PC-3 (cell line): Measurements from ENCODE around the gene STX3. TPM values are rescaled to one million over a fixed set of nuclear protein-coding genes. Genes with fewer than 3 reads are reported as not detected.

Experiments used
- ATAC-seq: fragments of 200-7000 bp; cut with Tn5 transposase; 2 replicates; pipeline ENCODE4 v1.9.1; 2020; ENCODE audit warnings: mild to moderate bottlenecking, moderate library complexity
- BruUV-seq: library from RNA; stranded (reverse); fragments of 400-500 nt; replicated peaks from 2 replicates; lab custom pipeline; 2021; lab: Mats Ljungman, UMichigan
- CTCF ChIA-PET: fragments of 300-600 bp; sonication (Branson Sonifier 250); formaldehyde crosslinking; loops from one replicate; lab custom pipeline; 2022; ENCODE audit warnings: antibody characterized with exemption; lab: Charles Lee
- POLR2A ChIA-PET: fragments of 300-600 bp; sonication (Branson Sonifier 250); formaldehyde crosslinking; loops from one replicate; lab custom pipeline; 2022; ENCODE audit warnings: antibody characterized with exemption; ENCODE audit not compliant: unreplicated experiment; lab: Charles Lee
- DNase-seq: peaks from one replicate; pipeline ENCODE4 v3.0.0-alpha.2; 2015
- H2AFZ ChIP-seq: fragments of 300-600 bp; sonication (generic); 2 replicates; pipeline ENCODE4 v1.6.0; 2016; ENCODE audit warnings: antibody characterized with exemption, low read length
- H3F3A ChIP-seq: fragments of 300-600 bp; sonication (generic); one replicate; pipeline ENCODE4 v1.6.0; 2017; ENCODE audit warnings: antibody characterized with exemption, low read length, control low read depth, mild to moderate bottlenecking; ENCODE audit not compliant: unreplicated experiment
- H3K27ac ChIP-seq: fragments of 300-600 bp; sonication (generic); 2 replicates; pipeline ENCODE4 v1.5.1; 2016; ENCODE audit warnings: mild to moderate bottlenecking, low read length
- H3K27me3 ChIP-seq: fragments of 300-600 bp; sonication (generic); 2 replicates; pipeline ENCODE4 v1.6.1; 2016; ENCODE audit warnings: low read length, mixed read lengths
- H3K36me3 ChIP-seq: fragments of 300-600 bp; sonication (generic); 2 replicates; pipeline ENCODE4 v1.6.1; 2016; ENCODE audit warnings: low read depth, mixed run types, low read length, mixed read lengths
- H3K4me1 ChIP-seq: fragments of 300-600 bp; sonication (generic); 2 replicates; pipeline ENCODE4 v1.5.1; 2016; ENCODE audit warnings: low read length; ENCODE audit not compliant: insufficient read depth
- H3K4me2 ChIP-seq: fragments of 300-600 bp; sonication (generic); 2 replicates; pipeline ENCODE4 v1.6.0; 2016; ENCODE audit warnings: low read length
- H3K4me3 ChIP-seq: fragments of 300-600 bp; sonication (generic); 2 replicates; pipeline ENCODE4 v1.5.1; 2016; ENCODE audit warnings: mild to moderate bottlenecking, low read length, mixed read lengths
- H3K79me2 ChIP-seq: fragments of 300-600 bp; sonication (generic); 2 replicates; pipeline ENCODE4 v1.6.1; 2017; ENCODE audit warnings: low read length, mixed read lengths
- H3K9ac ChIP-seq: fragments of 300-600 bp; sonication (generic); 2 replicates; pipeline ENCODE4 v1.6.0; 2016; ENCODE audit warnings: mild to moderate bottlenecking, low read length
- H3K9me2 ChIP-seq: fragments of 300-600 bp; sonication (generic); replicated peaks from 2 replicates; pipeline ENCODE4 v1.6.1; 2016; ENCODE audit warnings: mixed run types, low read length, mixed read lengths
- H3K9me3 ChIP-seq: fragments of 300-600 bp; sonication (generic); 2 replicates; pipeline ENCODE4 v1.6.1; 2016; ENCODE audit warnings: low read length, mixed read lengths
- H4K20me1 ChIP-seq: fragments of 300-600 bp; sonication (generic); 2 replicates; pipeline ENCODE4 v1.6.1; 2016; ENCODE audit warnings: low read length, mixed read lengths
- CTCF ChIP-seq: fragments of 300-600 bp; sonication (generic); conservative IDR thresholded peaks from 2 replicates; pipeline ENCODE4 v1.5.1; 2017; ENCODE audit warnings: antibody characterized with exemption, low read depth, mild to moderate bottlenecking, low read length
- EZH2 ChIP-seq: fragments of 300-600 bp; sonication (generic); IDR thresholded peaks from one replicate; pipeline ENCODE4 v1.6.1; 2017; ENCODE audit warnings: antibody characterized with exemption, mild to moderate bottlenecking, low read length; ENCODE audit not compliant: unreplicated experiment
- EZH2phosphoT487 ChIP-seq: fragments of 300-600 bp; sonication (generic); IDR thresholded peaks from 2 replicates; pipeline ENCODE4 v1.6.1; 2018; ENCODE audit warnings: mild to moderate bottlenecking, antibody characterized with exemption, low read length, borderline replicate concordance
- intact Hi-C: fragments of 100-400 bp; cut with micrococcal nuclease; formaldehyde crosslinking; loops from 2 replicates; pipeline ENCODE4 v1.9.0; 2023
- total RNA-seq: library from RNA; depleted of rRNA; stranded (reverse); fragments of >200 nt; gene quantifications from 2 replicates; pipeline ENCODE4 v1.2.3, GENCODE V29; 2014

Gene STX3
- total RNA-seq, 1 experiment from 2014 or later = 49.8 TPM

- H3F3A ChIP-seq = no peaks in the 10 kb centered on the region
- peaks cover 25% of the 10 kb centered on the region for H3K4me1 ChIP-seq
- H3K27ac ChIP-seq = no peak overlapping the region
- no peak overlapping the region for H3K9ac ChIP-seq
- H3K4me3 ChIP-seq = no peak overlapping the region
- peak; percentile 89 for TF ChIP-seq CTCF
- TF ChIP-seq EZH2 = no peak
- no peak overlapping the region for H2AFZ ChIP-seq
- ChIA-PET POLR2A (interaction anchor here (1.3 kb wide), 1 partner anchor 47 kb away, joined by 6 read pairs; no protein-coding TSS in a partner anchor), CTCF (interaction anchor here (1.0 to 3.0 kb wide), 4 partner anchors 16 to 133 kb away, joined by 3 to 29 read pairs (median 9); partner anchors contain the start of genes PATL1 and STX3)
- peaks cover 2% of the 10 kb centered on the region; the same call in 1 of the 2 replicates for H3K79me2 ChIP-seq
- no peaks in the 10 kb centered on the region for H3K27me3 ChIP-seq
- peak; percentile 84 for DNase-seq
- H4K20me1 ChIP-seq = no peaks in the 10 kb centered on the region
- ATAC-seq = peak; percentile 46
- intact Hi-C loops = loop anchor here (1.0 to 10.0 kb wide), 3 partner anchors 48 to 268 kb away; partner anchors contain the start of gene PATL1
- no peak overlapping the region for H3K4me2 ChIP-seq
- no peaks in the 10 kb centered on the region for H3K9me2 ChIP-seq
- no TSS peak for BruUV-seq
- no peaks in the 10 kb centered on the region for H3K9me3 ChIP-seq
- H3K36me3 ChIP-seq = peaks cover 42% of the 10 kb centered on the region
These were observed 47.5 kb downstream of the STX3 start for GRCh38 chr11:59802639-59803176.

DNA sequence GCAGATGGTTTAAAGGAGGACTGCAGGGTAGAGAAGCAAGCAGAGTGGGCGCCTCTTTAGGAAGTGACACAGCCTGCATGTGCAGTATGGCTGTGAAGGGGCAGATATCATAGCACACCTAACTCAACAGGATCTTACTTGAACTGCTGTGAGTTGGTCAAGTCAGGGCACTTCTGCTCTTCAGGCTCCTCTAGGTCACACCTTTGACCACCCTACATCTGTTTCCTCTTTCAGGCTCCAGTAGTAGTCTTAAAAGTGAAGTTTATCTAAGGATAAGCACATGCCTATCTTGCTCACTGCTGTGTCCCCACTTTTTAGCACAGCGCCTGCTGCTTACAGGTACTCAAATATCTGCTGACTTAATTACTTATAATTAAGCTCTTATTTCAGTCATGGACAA, 48.9 kb downstream of the STX3 start:
- BruUV-seq = no TSS peak
- no peaks in the 10 kb centered on the region for H3K9me3 ChIP-seq
- H3K36me3 ChIP-seq = peaks cover 50% of the 10 kb centered on the region
- POLR2A ChIA-PET = no interaction called here
- no peak overlapping the region for H3K27ac ChIP-seq
- H3K9ac ChIP-seq = no peak overlapping the region
- CTCF ChIA-PET = no interaction called here
- DNase-seq = no peak
- H3K4me3 ChIP-seq = no peak overlapping the region
- no peaks in the 10 kb centered on the region for H3F3A ChIP-seq
- H3K4me1 ChIP-seq = peaks cover 27% of the 10 kb centered on the region
- intact Hi-C loops = loop anchor here (10.0 kb wide), 2 partner anchors 139 to 269 kb away; partner anchors contain the start of gene PATL1
- H4K20me1 ChIP-seq = no peaks in the 10 kb centered on the region
- H3K79me2 ChIP-seq = peaks cover 15% of the 10 kb centered on the region
- H3K27me3 ChIP-seq = no peaks in the 10 kb centered on the region
- no peak overlapping the region for H2AFZ ChIP-seq
- H3K9me2 ChIP-seq = no peaks in the 10 kb centered on the region
- no peak for TF ChIP-seq EZH2
- TF ChIP-seq CTCF = no peak
- TF ChIP-seq EZH2phosphoT487 = no peak
- no peak overlapping the region for H3K4me2 ChIP-seq
- no peak for ATAC-seq

DNA sequence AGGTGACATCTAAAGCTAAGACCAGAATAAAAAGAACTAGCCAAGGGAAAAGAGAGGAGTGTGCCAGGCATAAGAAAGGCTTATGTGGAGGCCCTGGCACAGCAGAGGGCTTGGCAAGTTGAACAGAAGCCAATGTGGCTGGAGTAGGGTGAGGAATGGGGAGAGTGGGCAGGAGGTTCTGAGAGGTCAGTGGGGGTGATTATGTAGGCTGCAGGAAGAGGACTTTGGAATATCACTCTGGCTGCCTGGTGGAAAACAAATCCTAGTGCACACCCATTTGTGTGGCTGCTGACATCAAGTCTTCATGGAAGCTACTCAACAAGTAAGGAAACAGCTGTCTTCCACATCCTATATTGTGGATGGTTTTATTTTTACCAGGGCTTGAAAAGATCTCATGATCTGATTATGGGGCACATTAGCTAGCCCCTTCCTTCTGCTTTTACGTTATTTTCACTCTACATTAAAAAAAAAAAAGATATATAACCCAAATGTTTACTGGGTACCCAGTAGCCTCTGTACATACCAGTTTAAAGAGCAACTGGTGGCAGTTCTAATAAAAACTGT, 52.0 kb downstream of the STX3 start:
- intact Hi-C loops = loop anchor here (10.0 kb wide), 2 partner anchors 142 to 272 kb away; partner anchors contain the start of gene PATL1
- H3K4me3 ChIP-seq = no peak overlapping the region
- H3F3A ChIP-seq = no peaks in the 10 kb centered on the region
- no peak overlapping the region for H3K9ac ChIP-seq
- H3K27ac ChIP-seq = no peak overlapping the region
- H4K20me1 ChIP-seq = 0 out of 2 replicates have a peak, but pooled peaks cover 3% of the 10 kb centered on the region
- no peaks in the 10 kb centered on the region for H3K27me3 ChIP-seq
- CTCF ChIA-PET = no interaction called here
- BruUV-seq = no TSS peak
- ATAC-seq (no peak), DNase-seq (no peak)
- no peaks in the 10 kb centered on the region for H3K9me2 ChIP-seq
- peaks cover 16% of the 10 kb centered on the region for H3K4me1 ChIP-seq
- no peak overlapping the region for H3K4me2 ChIP-seq
- peaks cover 47% of the 10 kb centered on the region for H3K36me3 ChIP-seq
- H3K79me2 ChIP-seq = peaks cover 29% of the 10 kb centered on the region
- H3K9me3 ChIP-seq = no peaks in the 10 kb centered on the region
- no peak overlapping the region for H2AFZ ChIP-seq
- POLR2A ChIA-PET = no interaction called here
- TF ChIP-seq EZH2 = no peak
- no peak for TF ChIP-seq EZH2phosphoT487
- TF ChIP-seq CTCF = no peak
